NT2/D1 (cell line): Measurements from ENCODE around the gene SCRT2.
A peak's percentile ranks its signal among the peaks of the same experiment; 100 is the strongest.
"Not testable (repeated sequence)": the region's sequence is repeated elsewhere in the genome, so short reads cannot be mapped to it uniquely, and the experiment has no call there.

Experiments used
- DNase-seq: peaks from one replicate; pipeline ENCODE4 v3.0.0-alpha.2; 2011; ENCODE audit warnings: low read depth, low spot score
- H3K27me3 ChIP-seq: 2 replicates; pipeline ENCODE4 v1.6.0; 2011; ENCODE audit warnings: mild to moderate bottlenecking; ENCODE audit not compliant: insufficient read length, insufficient read depth
- H3K36me3 ChIP-seq: 2 replicates; pipeline ENCODE4 v1.6.1; 2011; ENCODE audit warnings: mild to moderate bottlenecking, low read length, mixed read lengths; ENCODE audit not compliant: insufficient read depth, insufficient read length
- H3K4me1 ChIP-seq: 2 replicates; pipeline ENCODE4 v1.5.1; 2011; ENCODE audit not compliant: insufficient read depth, insufficient read length
- H3K4me3 ChIP-seq: 2 replicates; pipeline ENCODE4 v1.5.1; 2011; ENCODE audit warnings: low read depth; ENCODE audit not compliant: insufficient read length
- H3K9ac ChIP-seq: 2 replicates; pipeline ENCODE4 v1.6.0; 2011; ENCODE audit warnings: low read depth; ENCODE audit not compliant: insufficient read length
- H3K9me3 ChIP-seq: 2 replicates; pipeline ENCODE4 v1.5.1; 2011; ENCODE audit warnings: mild to moderate bottlenecking, low read length; ENCODE audit not compliant: insufficient read depth
- SUZ12 ChIP-seq: IDR thresholded peaks from 2 replicates; pipeline ENCODE4 v1.6.1; 2011; ENCODE audit not compliant: insufficient read length, insufficient read depth; ENCODE audit errors: extremely low read depth
- YY1 ChIP-seq: IDR thresholded peaks from 2 replicates; pipeline ENCODE4 v1.6.1; 2011; ENCODE audit not compliant: insufficient read length, insufficient read depth
- ZNF274 ChIP-seq: IDR thresholded peaks from 2 replicates; pipeline ENCODE4 v1.6.1; 2011; ENCODE audit warnings: mild to moderate bottlenecking, low read depth, low read length

SCRT2 gene

GRCh38 chr20:675453-676314 is at the start of gene SCRT2:
TSS of gene SCRT2 (minus strand) at chr20:675802. CDS start at chr20:675601, 201 bp downstream.
- Histone ChIP-seq H3K4me3 (peak within 1 kb of the TSS; percentile 34), H3K27me3 (peaks cover 46% of the 10 kb centered on the region), H3K9me3 (0 out of 2 replicates have a peak, but pooled peaks cover 2% of the 10 kb centered on the region), H3K4me1 (peaks cover 3% of the 10 kb centered on the region), H3K36me3 (no peaks in the 10 kb centered on the region), H3K9ac (peak within 1 kb of the TSS; percentile 57)
- no peak for TF ChIP-seq SUZ12
- no peak for DNase-seq

GRCh38 chr20:724797-725196 is 49.2 kb upstream of the SCRT2 start:
- not testable (repeated sequence) for H3K4me1 ChIP-seq, H3K9me3 ChIP-seq, DNase-seq, H3K36me3 ChIP-seq, H3K9ac ChIP-seq, H3K4me3 ChIP-seq
- H3K27me3 ChIP-seq: peaks cover 18% of the 10 kb centered on the region

- no peaks in the 10 kb centered on the region for H3K36me3 ChIP-seq
- TF ChIP-seq YY1 (no peak), ZNF274 (no peak), SUZ12 (no peak)
- H3K4me1 ChIP-seq: peaks cover 8% of the 10 kb centered on the region
- no peak overlapping the region for H3K9ac ChIP-seq
- DNase-seq: no peak
- no peaks in the 10 kb centered on the region for H3K9me3 ChIP-seq
- H3K27me3 ChIP-seq: peaks cover 12% of the 10 kb centered on the region
- H3K4me3 ChIP-seq: no peak overlapping the region
Observed at GRCh38 chr20:723756-724155, 48.2 kb upstream of the SCRT2 start.

- Histone ChIP-seq H3K4me1 (peaks cover 8% of the 10 kb centered on the region), H3K4me3 (no peak overlapping the region), H3K9me3 (no peaks in the 10 kb centered on the region), H3K36me3 (no peaks in the 10 kb centered on the region), H3K9ac (no peak overlapping the region), H3K27me3 (peaks cover 9% of the 10 kb centered on the region)
- TF ChIP-seq SUZ12 (no peak), YY1 (no peak), ZNF274 (no peak)
- no peak for DNase-seq
Observed at GRCh38 chr20:722822-723644, 47.4 kb upstream of the SCRT2 start.

GRCh38 chr20:721876-722275 is 46.3 kb upstream of the SCRT2 start:
- Histone ChIP-seq H3K4me1 (peaks cover 8% of the 10 kb centered on the region), H3K4me3 (no peak overlapping the region), H3K9me3 (no peaks in the 10 kb centered on the region), H3K9ac (no peak overlapping the region), H3K27me3 (peaks cover 6% of the 10 kb centered on the region), H3K36me3 (no peaks in the 10 kb centered on the region)
- TF ChIP-seq YY1 (no peak), ZNF274 (no peak), SUZ12 (no peak)
- DNase-seq: no peak

GRCh38 chr20:719816-720215 is 44.2 kb upstream of the SCRT2 start:
- Histone ChIP-seq H3K4me1 (peaks cover 4% of the 10 kb centered on the region), H3K9me3 (no peaks in the 10 kb centered on the region), H3K4me3 (no peak overlapping the region), H3K27me3 (peaks cover 9% of the 10 kb centered on the region), H3K36me3 (no peaks in the 10 kb centered on the region), H3K9ac (no peak overlapping the region)
- DNase-seq: no peak
- TF ChIP-seq YY1 (no peak), ZNF274 (no peak), SUZ12 (no peak)

GRCh38 chr20:719068-719467 is 43.5 kb upstream of the SCRT2 start:
- H3K9me3 ChIP-seq: peaks cover 5% of the 10 kb centered on the region; the same call in 1 of the 2 replicates
- H3K36me3 ChIP-seq: no peaks in the 10 kb centered on the region
- H3K9ac ChIP-seq: no peak overlapping the region
- TF ChIP-seq YY1 (no peak), SUZ12 (no peak)
- no peak overlapping the region for H3K4me3 ChIP-seq
- peaks cover 9% of the 10 kb centered on the region for H3K27me3 ChIP-seq
- DNase-seq: no peak
- H3K4me1 ChIP-seq: peaks cover 4% of the 10 kb centered on the region
